Natural killer cell (primary cell): ENCODE results near the gene PKIB. TPM values are rescaled to one million over a fixed set of nuclear protein-coding genes. Genes with fewer than 3 reads are reported as not detected.

Experiments
- ATAC-seq, 3 donors: fragments of 150-1000 bp in 2 of 3; fragments of 200-7000 bp in 1 of 3; cut with Tn5 transposase; 1 replicate in 1 of 3; 2 replicates in 2 of 3; pipeline ENCODE4 v1.10.0; 2021; ENCODE audit warnings: mild to moderate bottlenecking in 2 of 3, moderate library complexity in 2 of 3
- DNase-seq, 2 donors: peaks; one replicate each; pipeline versions ENCODE4 v3.0.0 to v3.0.0-alpha.2; 2013 to 2021; ENCODE audit warnings: mixed read lengths in 1 of 2
- H3K27ac ChIP-seq: one replicate; pipeline ENCODE4 v1.5.1; 2013; ENCODE audit warnings: mild to moderate bottlenecking, low read length
- H3K27me3 ChIP-seq: one replicate; pipeline ENCODE4 v1.6.1; 2013; ENCODE audit warnings: low read length; ENCODE audit not compliant: control insufficient read depth, insufficient read depth
- H3K36me3 ChIP-seq: one replicate; pipeline ENCODE4 v1.6.1; 2013; ENCODE audit warnings: low read length; ENCODE audit not compliant: control insufficient read depth, insufficient read depth
- H3K4me1 ChIP-seq: one replicate; pipeline ENCODE4 v1.6.1; 2013; ENCODE audit warnings: low read length; ENCODE audit not compliant: control insufficient read depth, insufficient read depth
- H3K4me3 ChIP-seq: one replicate; pipeline ENCODE4 v1.5.1; 2013; ENCODE audit warnings: low read length
- H3K9me3 ChIP-seq: one replicate; pipeline ENCODE4 v1.6.1; 2013; ENCODE audit warnings: low read length; ENCODE audit not compliant: control insufficient read depth, insufficient read depth
- H3K27ac Mint-ChIP-seq, 2 donors: one replicate each; pipeline ENCODE4 v1.8.0; 2022; ENCODE audit warnings: mild to moderate bottlenecking in 2 of 2, mixed read lengths in 2 of 2, moderate library complexity in 1 of 2
- H3K27me3 Mint-ChIP-seq, 2 donors: one replicate each; pipeline ENCODE4 v1.8.0; 2022; ENCODE audit warnings: low read depth in 2 of 2, mixed read lengths in 2 of 2
- H3K36me3 Mint-ChIP-seq: one replicate; pipeline ENCODE4 v1.8.0; 2022; ENCODE audit warnings: mixed read lengths
- H3K4me1 Mint-ChIP-seq, 2 donors: one replicate each; pipeline ENCODE4 v1.8.0; 2022; ENCODE audit warnings: mixed read lengths in 2 of 2
- H3K4me3 Mint-ChIP-seq: one replicate; pipeline ENCODE4 v1.8.0; 2022; ENCODE audit warnings: mild to moderate bottlenecking, moderate library complexity, mixed read lengths
- H3K9me3 Mint-ChIP-seq, 2 donors: one replicate each; pipeline ENCODE4 v1.8.0; 2022; ENCODE audit warnings: mixed read lengths in 2 of 2
- CTCF ChIP-seq: fragments of 200-600 bp; IDR thresholded peaks from one replicate; pipeline ENCODE4 v1.8.0; 2022; ENCODE audit warnings: antibody characterized with exemption
- WGBS: methylation state at CpG from one replicate; pipeline ENCODE4 v1.1.7; 2013; ENCODE audit warnings: missing lambda C conversion rate; ENCODE audit not compliant: insufficient coverage; 5-methylcytosine and 5-hydroxymethylcytosine counted together
- intact Hi-C: fragments of 100-400 bp; cut with micrococcal nuclease; formaldehyde crosslinking; loops from one replicate; pipeline ENCODE4 v1.14.2; 2022
- total RNA-seq, 4 donors: library from RNA; stranded (reverse); fragments of 120-200 nt in 1 of 4; gene quantifications; one replicate each; pipeline versions ENCODE4 v1.2.3 to v1.2.4, GENCODE V29; 2013 to 2022

Gene PKIB
- total RNA-seq, 3 donors from 2014 or later (not counting 1 experiment from before 2014, with no cell fraction given) = 0.95 TPM; not detected in 2

- no peak for ATAC-seq
- Histone ChIP-seq H3K36me3 (no peaks in the 10 kb centered on the region), H3K4me3 (no peak overlapping the region), H3K27me3 (no peaks in the 10 kb centered on the region), H3K4me1 (no peaks in the 10 kb centered on the region), H3K27ac (no peak overlapping the region), H3K9me3 (no peaks in the 10 kb centered on the region)
- DNase-seq = no peak
- H3K27ac Mint-ChIP-seq = no peak overlapping the region
- intact Hi-C loops = no loop called here
- H3K36me3 Mint-ChIP-seq = no peaks in the 10 kb centered on the region
- WGBS = no CpG with 5 or more reads among the region's 3 CpGs
- H3K9me3 Mint-ChIP-seq = peaks cover 3 to 6% of the 10 kb centered on the region in 2 donors
- no peak overlapping the region for H3K4me3 Mint-ChIP-seq
- no peak for TF ChIP-seq CTCF
- H3K4me1 Mint-ChIP-seq = no peaks in the 10 kb centered on the region
- H3K27me3 Mint-ChIP-seq = peaks cover 0 to 6% of the 10 kb centered on the region in 2 donors
Observed at GRCh38 chr6:122620902-122621301, 10.7 kb downstream of the PKIB start.

DNA sequence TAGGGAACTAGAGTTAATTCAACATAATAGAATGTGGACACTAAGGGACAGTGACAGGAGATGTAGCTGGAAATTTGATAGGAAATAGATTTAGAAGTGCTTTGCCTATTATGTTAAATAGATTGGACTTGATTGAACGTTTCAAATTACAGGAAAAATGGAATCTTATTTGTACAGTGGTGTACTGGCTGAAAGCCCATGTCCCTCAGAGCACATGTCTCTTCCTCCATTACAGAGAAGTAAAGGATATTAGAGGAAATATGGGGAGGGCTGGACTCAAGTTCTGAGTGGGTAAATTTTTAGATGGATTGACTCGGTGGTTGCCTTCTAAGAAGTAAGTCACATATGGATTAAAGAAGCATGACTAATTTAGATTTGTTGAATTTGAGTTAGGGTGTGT lies 11.4 kb downstream of the PKIB start:
- Histone ChIP-seq H3K36me3 (no peaks in the 10 kb centered on the region), H3K27me3 (no peaks in the 10 kb centered on the region), H3K27ac (no peak overlapping the region), H3K4me3 (no peak overlapping the region), H3K4me1 (no peaks in the 10 kb centered on the region), H3K9me3 (no peaks in the 10 kb centered on the region)
- H3K36me3 Mint-ChIP-seq = no peaks in the 10 kb centered on the region
- H3K4me1 Mint-ChIP-seq = no peaks in the 10 kb centered on the region
- WGBS = 71% methylated on average over 2 of the region's 2 CpGs
- no peak overlapping the region for H3K4me3 Mint-ChIP-seq
- H3K27me3 Mint-ChIP-seq = peaks cover 0 to 6% of the 10 kb centered on the region in 2 donors
- TF ChIP-seq CTCF = no peak
- peaks cover 3% of the 10 kb centered on the region in 2 donors for H3K9me3 Mint-ChIP-seq
- H3K27ac Mint-ChIP-seq = no peak overlapping the region
- ATAC-seq = no peak
- intact Hi-C loops = no loop called here
- no peak for DNase-seq

DNA sequence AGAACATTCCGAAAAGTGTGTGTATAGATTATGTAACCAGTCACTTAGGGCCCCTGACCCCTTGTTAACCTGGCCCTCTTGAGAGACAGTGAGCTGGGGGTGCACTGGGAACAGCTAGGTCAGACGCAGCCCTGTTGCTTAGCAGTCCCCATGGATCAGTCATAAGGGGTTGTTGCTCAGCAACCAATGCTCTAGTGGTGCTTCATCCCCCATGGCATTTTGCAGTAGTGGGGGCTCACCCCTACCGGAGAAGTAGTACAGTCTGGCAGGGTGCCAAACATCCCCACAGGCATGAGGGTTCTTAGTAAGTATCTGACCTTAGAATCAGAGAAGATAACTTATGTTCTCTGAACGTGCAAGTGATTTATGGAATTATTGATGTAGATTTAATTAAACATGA lies 12.3 kb downstream of the PKIB start:
- Histone ChIP-seq H3K27ac (no peak overlapping the region), H3K27me3 (no peaks in the 10 kb centered on the region), H3K4me3 (no peak overlapping the region), H3K4me1 (no peaks in the 10 kb centered on the region), H3K36me3 (no peaks in the 10 kb centered on the region), H3K9me3 (no peaks in the 10 kb centered on the region)
- Mint-ChIP-seq H3K4me3 (no peak overlapping the region), H3K9me3 (peaks cover 3 to 7% of the 10 kb centered on the region in 2 donors), H3K27ac (no peak overlapping the region), H3K4me1 (no peaks in the 10 kb centered on the region), H3K27me3 (peaks cover 0 to 6% of the 10 kb centered on the region in 2 donors), H3K36me3 (no peaks in the 10 kb centered on the region)
- 77% methylated on average over 4 of the region's 4 CpGs for WGBS
- no peak for ATAC-seq
- intact Hi-C loops = no loop called here
- TF ChIP-seq CTCF = no peak
- no peak for DNase-seq

DNA sequence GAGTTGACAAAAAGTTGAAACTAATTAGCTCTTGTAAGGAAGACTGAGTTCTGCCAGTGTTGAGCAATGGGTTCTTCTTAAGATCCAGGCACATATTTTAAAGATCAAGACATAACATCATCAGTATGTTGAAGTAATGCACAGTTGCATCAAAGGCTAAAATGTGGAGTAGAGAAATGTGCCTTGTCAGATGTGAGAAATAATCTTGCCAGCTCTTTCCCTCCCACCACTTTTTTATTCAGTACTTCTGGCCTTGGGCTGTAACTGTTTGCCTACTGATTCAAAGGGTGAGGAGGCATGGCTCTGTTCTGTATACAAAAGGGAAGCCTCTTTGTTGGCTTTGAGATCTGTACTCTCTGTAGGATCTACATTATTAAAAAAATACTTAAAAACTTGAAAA lies 13.1 kb downstream of the PKIB start:
- Mint-ChIP-seq H3K27me3 (peaks cover 0 to 6% of the 10 kb centered on the region in 2 donors), H3K9me3 (peaks cover 3 to 9% of the 10 kb centered on the region in 2 donors), H3K36me3 (no peaks in the 10 kb centered on the region), H3K4me3 (no peak overlapping the region), H3K27ac (no peak overlapping the region), H3K4me1 (no peaks in the 10 kb centered on the region)
- no peak overlapping the region for H3K27ac ChIP-seq
- H3K9me3 ChIP-seq = no peaks in the 10 kb centered on the region
- no peak for DNase-seq
- H3K27me3 ChIP-seq = no peaks in the 10 kb centered on the region
- no peaks in the 10 kb centered on the region for H3K36me3 ChIP-seq
- intact Hi-C loops = no loop called here
- H3K4me1 ChIP-seq = no peaks in the 10 kb centered on the region
- ATAC-seq = no peak
- no peak for TF ChIP-seq CTCF
- H3K4me3 ChIP-seq = no peak overlapping the region
